ENCODE results near the gene TBCB.
"Not testable (repeated sequence)": the region's sequence is repeated elsewhere in the genome, so short reads cannot be mapped to it uniquely, and the experiment has no call there.

The TBCB gene, protein sequence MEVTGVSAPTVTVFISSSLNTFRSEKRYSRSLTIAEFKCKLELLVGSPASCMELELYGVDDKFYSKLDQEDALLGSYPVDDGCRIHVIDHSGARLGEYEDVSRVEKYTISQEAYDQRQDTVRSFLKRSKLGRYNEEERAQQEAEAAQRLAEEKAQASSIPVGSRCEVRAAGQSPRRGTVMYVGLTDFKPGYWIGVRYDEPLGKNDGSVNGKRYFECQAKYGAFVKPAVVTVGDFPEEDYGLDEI

DNA sequence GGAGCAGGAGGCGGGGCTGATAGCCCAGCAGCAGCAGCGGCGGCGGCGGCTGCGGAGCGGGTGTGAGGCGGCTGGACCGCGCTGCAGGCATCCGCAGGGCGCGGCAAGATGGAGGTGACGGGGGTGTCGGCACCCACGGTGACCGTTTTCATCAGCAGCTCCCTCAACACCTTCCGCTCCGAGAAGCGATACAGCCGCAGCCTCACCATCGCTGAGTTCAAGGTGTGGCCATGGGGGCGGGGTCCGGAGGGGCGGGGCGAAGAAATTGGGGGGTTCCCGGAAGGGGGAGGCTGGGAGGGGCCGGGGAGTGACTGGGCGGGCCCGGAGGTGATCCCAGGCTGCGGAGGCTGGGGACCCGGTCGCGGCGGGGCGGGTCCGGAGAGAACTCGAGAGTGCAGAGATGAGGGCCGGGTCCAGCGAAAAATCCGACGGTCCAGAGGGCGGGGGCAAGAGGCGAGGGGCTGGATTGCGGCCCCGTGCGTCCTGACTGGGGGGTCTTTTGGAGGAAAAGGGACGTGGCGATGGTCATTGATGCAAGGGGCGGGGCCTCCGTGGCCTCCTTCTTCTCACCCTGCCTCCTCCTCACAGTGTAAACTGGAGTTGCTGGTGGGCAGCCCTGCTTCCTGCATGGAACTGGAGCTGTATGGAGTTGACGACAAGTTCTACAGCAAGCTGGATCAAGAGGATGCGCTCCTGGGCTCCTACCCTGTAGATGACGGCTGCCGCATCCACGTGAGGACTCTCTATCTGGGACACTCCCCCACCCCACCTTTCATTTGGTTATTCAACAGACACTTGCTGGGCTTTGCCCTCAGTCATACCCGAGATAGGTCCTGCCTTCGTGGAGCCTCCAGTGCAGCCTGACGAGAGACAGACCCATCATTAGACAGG lies at the start of gene TBCB:
TBCB (plus strand) TSS at position 16 of the 891 bp plus-strand sequence; CDS start at position 109, 93 bp downstream.
- no peak for DNase-seq

DNA sequence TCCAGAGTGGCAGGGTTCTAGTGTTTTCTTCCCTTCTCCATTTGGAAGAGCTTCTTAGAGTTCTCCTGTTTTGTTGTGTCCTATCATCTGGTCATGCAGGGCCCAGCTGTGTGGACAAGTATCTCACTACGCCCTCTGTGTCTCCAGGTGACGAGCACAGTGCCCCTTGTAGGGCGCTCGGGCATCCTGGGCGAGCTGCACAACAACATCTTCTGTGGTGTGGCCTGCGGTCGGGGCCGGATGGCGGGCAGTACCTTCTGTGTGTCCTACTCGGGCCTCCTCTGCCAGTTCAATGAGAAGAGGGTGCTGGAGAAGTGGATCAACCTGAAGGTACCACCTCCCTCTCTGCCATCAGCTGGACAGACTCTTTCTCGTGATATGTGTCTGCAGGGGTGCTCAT lies 47.6 kb upstream of the TBCB start:
- DNase-seq, result no peak

DNA sequence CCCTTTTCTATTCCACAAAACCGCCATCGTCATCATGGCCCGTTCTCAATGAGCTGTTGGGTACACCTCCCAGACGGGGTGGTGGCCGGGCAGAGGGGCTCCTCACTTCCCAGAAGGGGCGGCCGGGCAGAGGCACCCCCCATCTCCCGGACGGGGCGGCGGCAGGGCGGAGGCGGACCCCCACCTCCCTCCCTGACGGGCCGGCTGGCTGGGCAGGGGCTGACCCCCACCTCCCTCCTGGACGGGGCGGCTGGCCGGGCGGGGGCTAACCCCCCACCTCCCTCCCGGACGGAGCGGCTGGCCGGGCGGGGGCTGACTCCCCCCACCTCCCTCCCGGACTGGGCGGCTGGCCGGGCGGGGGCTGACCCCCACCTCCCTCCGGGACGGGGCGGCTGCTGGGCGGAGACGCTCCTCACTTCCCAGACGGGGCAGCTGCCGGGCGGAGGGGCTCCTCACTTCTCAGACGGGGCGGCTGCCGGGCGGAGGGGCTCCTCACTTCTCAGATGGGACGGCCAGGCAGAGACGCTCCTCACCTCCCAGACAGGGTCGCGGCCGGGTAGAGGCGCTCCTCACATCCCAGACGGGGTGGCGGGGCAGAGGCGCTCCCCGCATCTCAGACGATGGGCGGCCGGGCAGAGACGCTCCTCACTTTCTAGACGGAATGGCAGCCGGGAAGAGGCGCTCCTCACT lies 46.3 kb upstream of the TBCB start:
- not testable (repeated sequence) for DNase-seq

DNA sequence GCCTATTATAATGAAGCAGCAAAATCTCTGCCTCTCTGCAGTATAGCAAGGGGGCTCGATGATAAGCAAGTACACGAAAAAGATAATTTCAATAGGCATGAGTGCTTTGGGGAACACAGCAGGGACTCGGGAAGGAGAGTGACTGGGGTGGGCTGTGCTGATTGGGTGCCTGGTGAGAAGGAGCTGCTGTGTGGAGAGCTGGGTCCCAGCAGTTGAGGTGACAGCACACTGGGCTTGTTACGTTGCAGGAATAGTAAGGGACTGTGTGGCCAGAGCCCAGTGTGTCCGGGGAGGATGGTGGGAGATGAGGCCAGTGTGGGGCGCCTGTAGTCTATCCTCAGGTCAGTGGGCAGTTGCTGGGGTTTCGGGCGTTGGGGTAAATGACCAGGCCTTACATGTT lies 43.2 kb upstream of the TBCB start:
- DNase-seq, result no peak

DNA sequence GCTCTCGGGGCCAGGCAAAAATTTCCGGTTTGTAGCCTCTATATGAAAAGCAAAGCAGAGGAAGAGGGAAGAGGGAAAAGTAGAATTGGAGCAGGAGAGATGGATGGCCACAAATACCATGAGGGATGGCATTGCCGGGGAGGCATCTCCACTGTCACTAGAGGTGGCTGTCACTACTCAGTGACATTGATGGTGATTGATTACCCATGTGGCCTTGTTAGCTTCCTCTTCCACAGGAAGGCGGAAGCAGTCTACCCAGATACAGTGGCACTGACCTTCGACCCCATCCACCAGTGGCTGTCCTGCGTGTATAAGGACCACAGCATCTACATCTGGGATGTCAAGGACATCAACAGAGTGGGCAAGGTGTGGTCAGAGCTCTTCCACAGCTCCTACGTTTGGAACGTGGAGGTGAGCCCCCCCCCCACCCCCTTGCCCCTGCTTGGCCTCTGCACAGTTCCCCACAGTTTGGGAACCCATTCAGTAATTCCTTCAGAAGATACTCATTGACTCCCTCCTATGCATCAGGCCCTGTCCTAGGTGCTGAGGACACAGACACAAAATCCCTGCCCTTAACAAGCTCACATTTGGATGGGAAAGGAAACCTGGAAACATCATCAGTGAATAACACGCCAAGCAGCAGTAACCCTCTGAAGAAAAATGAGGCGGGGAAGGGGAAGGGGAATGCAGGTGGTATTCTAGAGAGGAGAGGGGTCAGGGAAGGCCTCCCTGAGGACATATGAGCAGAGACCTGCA lies 42.0 kb upstream of the TBCB start:
- no peak for DNase-seq

DNA sequence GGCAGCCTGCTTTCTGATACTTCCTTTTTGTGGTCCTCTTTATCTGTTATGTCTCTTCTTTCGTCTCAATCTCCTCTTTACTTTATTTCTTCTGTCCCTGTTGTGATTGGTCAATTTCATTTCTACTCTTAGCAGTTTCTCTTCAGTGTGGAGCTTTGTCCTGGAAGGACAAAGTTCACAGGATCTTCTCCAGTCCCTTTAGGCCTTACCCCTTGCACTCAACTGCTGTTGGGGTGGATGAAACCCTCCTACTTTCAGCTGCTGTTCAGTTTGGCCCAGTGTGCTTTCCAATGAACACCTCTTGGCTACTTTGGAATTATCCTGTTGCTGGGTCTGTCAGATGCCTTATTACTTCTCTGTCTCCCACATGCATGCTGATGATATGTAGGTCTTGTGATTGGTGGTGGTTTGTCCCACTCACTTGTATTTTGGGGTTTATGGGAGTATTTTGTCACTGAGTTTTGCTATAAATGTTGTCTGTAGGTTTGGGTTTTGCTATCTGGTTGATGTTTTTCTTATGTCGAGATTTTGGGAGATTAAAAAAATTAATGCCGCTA lies 35.8 kb upstream of the TBCB start:
- DNase-seq, result no peak

DNA sequence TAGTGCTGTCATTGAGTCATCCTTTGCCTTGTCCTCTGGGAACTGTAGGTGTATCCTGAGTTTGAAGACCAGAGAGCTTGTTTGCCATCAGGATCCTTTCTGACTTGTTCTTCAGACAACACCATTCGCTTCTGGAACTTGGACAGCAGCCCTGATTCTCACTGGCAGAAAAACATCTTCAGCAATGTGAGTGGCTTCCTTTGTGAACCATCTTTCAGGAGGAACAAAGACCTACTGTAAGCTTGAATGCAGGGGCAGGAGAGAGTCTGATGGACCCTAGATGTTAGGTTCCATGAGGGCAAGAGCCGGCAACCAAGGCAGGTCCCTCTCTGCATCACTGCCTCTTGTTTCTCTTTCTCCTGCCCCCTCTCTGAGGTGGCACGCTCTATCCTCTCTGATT lies 33.9 kb upstream of the TBCB start:
- DNase-seq, result no peak

DNA sequence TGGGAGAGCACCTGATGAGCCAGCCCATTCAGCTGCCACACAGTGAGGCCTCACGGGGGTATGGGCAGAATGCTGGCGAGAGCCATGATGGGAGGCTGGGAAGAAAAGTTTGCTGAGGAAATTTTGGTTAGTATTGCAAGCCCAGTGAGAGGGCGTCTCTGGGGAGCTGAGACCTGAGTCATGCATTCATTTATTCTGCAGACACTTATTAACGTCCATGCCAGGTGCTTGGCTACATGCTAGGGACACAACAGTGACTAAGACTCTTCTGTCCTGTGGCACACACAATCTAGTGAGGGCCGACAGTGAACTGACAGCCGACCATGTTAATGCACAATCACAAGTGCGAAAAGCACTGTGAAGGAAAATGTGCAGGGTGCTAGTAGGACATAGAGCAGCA lies 33.4 kb upstream of the TBCB start:
- no peak for DNase-seq

DNA sequence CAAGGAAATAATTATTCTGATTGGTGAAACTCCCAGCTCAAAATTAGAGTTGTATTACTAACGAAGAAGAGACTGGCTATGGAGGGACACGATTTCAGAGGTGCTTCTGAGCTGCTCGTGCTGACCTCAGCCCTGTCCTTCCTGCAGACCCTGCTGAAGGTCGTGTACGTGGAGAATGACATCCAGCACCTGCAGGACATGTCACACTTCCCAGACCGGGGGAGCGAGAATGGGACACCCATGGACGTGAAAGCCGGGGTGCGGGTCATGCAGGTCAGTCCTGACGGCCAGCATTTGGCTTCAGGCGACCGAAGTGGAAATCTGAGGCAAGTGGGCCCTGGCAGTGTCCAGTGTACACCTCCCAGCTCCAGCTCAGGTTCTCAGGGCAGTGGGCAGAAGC lies 32.4 kb upstream of the TBCB start:
- no peak for DNase-seq

DNA sequence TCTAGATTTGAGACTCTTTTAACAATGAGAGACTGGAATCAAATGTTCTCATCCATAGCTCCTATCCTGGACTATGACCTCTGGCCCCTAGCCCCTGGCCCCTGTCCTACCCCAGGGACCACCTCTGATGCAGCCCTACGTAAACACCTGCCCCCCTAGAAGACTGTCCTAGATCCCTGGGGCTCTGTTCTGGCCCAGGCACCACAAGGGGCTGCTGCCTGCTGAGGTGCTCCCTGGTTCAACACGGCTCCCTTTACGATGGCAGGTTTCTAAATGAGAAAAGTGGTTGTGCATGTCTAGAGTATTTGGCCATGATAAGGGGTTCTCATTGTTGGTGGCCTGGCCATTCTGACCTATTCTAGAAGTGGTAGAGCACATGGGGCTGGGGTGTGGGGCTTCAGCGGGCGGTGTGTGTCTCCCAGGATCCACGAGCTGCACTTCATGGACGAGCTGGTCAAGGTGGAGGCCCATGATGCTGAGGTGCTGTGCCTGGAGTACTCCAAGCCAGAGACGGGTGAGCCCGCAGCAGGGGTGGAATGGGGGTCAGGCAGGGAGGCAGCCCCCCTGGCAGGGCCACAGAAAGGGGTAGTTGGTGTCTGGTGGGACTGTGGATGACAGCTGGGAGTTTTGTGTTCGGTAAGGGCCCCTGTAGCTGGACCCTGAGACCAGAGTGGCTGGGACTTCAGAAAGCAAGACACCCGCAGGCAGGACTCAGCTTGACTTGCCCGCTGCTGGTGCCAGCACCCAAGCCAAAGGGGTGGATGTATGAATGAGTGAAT lies 30.8 kb upstream of the TBCB start:
- DNase-seq, result no peak

DNA sequence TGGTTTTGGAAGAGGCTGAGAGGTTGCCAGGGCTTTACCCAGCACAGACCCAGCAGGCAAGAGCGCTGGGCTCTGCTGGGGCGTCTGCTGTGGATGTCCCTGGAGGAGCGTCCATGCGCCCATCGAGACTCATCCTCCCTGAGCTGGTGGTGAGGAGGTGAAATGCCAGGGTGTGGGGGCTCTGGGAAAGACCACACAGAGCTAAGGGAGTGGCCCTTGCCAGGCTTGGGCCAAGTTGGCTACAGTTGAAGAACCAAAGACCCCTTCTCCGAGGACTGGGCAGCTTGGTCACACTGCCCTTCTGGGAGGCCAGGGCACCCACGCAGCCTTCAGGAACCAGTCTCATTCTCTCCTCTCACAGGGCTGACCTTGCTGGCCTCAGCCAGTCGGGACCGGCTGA lies 28.9 kb upstream of the TBCB start:
- no peak for DNase-seq

DNA sequence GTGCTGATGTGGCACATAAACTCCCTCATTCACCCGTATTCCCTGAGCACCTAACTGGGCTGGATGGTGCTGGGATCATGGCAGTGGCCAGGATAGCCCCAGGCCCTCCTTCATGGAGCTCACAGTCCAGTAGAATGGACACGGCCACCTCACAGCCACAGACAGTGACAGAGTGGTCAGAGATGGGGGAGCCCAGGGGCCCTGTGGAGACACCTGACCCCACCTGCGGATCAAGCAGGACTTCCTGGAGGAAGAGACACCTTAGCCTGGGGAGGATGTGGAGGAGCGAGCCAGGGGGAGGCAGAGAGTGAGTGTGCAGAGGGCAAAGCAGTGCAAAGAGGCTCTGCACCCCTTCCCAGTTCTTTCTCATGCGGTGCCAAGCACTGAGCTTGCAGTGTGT lies 25.4 kb upstream of the TBCB start:
- no peak for DNase-seq

DNA sequence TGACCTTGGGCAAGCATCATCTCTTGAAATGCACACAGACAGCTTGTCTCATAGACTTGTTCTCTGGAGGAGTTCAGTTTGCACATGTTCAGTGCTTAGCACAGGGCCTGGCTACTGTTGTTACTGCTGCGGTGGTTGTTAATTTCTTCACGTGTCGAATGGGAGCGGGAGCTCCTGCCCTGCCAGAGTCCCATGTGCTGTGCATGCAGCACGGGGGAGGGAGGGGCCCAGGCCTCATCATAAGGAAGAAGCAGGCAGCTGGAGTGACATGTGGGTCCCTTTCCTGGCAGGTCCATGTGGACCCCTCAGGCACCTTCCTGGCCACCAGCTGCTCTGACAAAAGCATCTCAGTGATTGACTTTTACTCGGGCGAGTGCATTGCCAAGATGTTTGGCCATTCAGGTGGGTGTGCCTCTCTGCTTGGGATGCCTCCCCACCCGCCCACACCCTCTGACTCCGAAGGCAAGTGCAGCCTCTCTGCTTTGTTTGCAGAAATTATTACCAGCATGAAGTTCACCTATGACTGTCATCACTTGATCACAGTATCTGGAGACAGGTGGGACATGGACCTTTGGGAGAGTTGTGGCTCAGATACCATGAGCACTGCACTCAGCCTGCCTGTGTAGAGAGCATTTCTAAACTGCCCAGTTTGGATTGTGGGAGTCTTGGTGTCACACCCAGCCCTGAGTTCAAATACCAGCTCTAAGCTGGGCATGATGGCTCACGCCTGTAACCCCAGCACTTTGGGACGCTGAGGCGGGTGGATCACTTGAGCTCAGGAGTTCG lies 24.2 kb upstream of the TBCB start:
- DNase-seq, result no peak

DNA sequence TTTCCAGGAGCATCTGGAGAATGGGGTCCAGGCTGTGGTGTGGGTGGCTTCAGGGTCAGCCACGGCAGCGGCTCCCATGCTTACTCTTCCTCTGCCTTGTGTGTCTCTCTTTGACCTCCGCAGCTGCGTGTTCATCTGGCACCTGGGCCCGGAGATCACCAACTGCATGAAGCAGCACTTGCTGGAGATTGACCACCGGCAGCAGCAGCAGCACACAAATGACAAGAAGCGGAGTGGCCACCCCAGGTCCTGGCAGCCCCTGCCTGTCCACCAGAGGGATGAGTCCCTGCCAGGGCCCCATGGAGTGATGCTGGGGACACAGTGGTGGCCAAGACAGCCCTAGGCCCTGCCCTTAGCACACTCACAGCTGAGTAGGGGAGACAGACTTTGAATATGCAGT lies 22.7 kb upstream of the TBCB start:
- no peak for DNase-seq

DNA sequence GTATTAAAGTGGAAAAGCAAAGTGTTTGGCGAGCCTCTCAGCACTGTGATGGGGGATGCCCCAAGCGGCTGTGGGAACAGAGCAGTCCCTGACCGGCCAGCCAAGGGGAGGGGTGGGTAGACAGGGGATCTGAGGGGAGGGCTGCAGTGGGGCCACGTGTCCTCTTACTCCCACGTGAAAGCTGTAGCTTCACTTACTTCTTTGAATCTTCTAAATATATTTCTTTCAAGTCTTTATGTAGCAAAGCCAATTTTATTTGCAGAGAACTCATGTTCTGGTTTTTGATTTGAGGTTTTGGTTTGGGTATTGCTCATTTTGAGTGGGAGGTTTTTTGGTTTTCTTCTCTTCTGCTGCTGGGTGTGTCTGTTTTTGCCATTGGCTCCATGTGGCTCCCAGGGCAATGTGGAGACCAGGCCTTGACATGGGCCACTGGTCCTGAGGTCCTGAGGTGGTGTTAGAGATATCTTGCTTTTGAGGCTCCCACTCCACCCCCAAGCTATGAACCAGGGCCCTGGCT lies 22.1 kb upstream of the TBCB start:
- no peak for DNase-seq

DNA sequence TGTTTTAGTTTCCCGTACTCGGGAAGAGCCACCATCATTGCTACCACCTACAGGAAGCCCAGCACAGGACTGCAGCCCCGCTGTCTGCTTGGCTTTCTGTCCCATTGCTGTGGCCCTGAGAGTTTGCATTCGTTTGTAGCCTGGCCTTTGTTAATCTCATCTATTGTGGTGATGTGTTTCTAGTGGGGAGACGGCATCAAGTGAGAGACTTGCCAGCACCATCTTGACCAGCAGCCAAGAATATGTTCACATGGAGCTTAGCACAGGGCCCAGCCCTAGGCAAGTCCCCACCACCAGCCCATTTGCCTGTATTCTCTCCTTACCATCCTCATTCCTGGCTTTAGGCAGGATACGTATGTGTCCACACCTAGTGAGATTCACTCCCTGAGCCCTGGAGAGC lies 21.6 kb upstream of the TBCB start:
- DNase-seq, result no peak

DNA sequence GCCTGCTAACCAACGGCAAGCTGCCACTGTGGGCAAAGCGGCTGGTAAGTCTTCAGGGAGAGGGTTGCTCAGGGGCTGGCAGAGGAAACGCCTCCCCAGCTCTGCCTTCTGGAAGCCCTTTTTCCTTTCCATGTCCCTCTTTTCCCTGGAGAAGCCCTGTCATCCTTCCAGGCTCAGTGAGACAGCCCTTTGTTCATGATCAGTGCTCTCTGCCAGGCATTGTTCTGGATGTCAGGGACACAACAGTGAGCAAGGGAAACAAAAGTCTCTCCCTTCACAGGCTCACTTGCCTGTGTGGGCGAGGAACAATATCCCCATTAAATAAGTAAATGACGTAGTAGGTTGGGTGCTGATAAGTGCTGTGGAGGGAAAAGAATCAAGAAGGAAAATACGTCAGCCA lies 18.2 kb upstream of the TBCB start:
- no peak for DNase-seq

DNA sequence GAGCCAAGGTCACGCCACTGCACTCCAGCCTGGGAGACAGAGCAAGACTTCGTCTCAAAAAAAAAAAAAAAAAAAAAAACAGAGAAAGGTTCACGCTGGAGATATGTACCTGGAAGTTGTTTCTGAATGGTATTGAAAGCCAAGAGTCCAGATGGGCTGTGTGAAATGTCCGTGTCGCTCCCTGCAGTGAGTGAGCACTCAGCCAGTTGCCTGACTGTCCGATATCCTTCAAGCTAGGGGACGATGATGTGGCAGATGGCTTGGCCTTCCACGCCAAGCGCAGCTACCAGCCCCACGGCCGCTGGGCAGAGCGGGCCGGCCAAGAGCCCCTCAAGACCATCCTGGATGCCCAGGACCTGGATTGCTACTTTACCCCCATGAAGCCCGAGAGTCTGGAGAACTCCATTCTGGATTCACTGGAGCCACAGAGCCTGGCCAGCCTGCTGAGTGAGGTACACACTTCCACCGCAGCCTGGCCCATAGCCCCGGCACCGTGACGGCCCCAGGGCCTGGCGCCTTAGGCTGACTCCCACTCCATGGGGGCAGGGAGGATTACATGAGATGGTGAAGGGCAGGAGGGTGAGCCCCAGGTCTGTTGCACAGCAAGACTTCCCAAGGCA lies 16.0 kb upstream of the TBCB start:
- no peak for DNase-seq

DNA sequence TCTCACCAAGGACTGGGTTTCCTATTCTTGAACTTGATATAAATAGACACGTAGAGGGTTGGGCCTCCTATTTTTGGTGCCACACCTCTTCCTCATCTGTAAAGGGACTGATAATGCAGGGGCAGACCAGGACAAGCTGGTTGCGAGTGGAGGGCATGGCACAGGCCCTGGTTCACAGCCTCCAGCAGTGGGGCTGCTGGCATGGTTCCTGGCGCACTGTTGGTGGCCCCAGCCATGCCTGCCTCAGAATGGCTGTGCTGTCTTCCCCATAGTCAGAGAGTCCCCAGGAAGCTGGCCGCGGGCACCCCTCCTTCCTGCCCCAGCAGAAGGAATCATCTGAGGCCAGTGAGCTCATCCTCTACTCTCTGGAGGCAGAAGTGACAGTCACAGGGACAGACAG lies 14.8 kb upstream of the TBCB start:
- DNase-seq, result no peak

DNA sequence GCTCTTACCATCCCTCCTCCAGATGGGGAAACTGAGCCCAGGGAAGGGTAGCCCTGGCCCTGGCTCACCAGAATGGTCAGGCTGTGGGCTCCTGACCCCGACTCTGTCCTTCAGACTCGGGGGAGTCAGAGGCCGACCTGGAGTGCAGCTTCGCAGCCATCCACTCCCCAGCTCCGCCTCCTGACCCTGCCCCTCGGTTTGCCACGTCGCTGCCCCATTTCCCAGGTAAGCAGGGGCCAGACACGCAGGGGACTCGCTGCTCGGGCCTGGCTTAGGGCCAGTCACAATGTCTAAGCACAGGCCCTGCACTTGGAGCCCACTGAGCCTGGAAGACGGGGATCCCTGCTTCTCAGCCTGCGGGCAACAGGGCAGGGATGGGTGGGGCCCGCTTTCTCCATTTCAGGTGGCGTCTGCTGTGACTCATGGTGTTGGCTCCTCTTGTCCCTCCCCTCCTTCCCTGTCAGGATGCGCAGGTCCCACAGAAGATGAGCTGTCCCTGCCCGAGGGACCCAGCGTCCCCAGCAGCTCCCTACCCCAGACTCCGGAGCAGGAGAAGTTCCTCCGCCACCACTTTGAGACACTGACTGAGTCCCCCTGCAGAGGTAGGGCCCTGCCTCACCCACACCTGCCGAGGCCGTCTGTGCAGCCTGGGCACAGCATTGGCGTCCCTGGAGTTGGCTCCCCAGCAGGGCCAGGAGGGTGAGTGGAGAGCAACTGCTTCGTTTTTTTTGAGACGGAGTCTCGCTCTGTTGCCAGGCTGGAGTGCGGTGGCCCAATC lies 13.5 kb upstream of the TBCB start:
- no peak for DNase-seq

All from NCI-H187 treated with DMSO at 0.1 percent for 48 hours (cell line).